OCI-LY3 (cell line): Measurements from ENCODE around the gene OR51B4.

Experiments
- CTCF ChIP-seq: fragments of 200-600, 300-600 bp; sonication (generic); IDR thresholded peaks from 2 replicates; pipeline ENCODE4 v1.5.1; 2014; ENCODE audit warnings: antibody characterized with exemption, low read length, low read depth
- EZH2phosphoT487 ChIP-seq: fragments of 200-600 bp; shearing (Covaris generic); IDR thresholded peaks from 2 replicates; pipeline ENCODE4 v1.6.1; 2018; ENCODE audit warnings: antibody characterized with exemption, mixed run types, low read depth

GRCh38 chr11:5336331-5336730, 34.6 kb upstream of the OR51B4 start:
- TF ChIP-seq CTCF (no peak), EZH2phosphoT487 (no peak)
